GM18511 (cell line): ENCODE data around the gene KLHDC8B.

ENCODE experiments used
- ATAC-seq: cut with Tn5 transposase; IDR thresholded peaks from one replicate; pipeline ENCODE4 v1.9.1; 2021; ENCODE audit warnings: mild to moderate bottlenecking, moderate library complexity; ENCODE audit not compliant: unreplicated experiment

KLHDC8B gene

DNA sequence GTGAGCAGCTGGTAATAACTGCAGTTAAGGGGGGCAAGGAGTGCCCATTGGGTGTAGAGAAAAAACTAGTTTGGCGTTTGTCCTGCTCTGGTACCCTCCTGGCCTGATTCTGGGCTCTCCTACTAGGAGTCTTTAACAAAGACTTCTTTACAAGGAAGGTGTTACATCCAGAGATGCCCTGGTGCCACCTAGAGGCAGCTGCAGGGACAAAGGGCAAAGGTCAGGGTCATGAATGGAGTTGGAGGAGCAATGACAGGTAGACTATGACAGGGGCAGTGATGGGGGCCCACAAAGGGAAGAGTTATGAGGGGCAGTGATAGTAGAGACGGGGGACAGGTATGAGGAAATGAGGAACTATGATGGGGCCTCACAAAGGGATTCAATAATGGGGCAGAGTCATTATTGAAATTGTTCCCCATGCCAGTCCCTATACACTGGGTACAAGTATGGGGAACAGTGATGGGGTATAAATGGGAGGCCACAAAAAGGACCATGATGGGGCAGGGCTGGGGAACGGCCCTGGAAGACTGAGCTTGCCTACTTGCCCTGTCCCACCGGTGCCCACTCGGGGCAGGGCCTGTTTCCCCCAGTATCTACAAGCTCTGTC lies 13.2 kb upstream of the KLHDC8B start:
- ATAC-seq, result no peak

DNA sequence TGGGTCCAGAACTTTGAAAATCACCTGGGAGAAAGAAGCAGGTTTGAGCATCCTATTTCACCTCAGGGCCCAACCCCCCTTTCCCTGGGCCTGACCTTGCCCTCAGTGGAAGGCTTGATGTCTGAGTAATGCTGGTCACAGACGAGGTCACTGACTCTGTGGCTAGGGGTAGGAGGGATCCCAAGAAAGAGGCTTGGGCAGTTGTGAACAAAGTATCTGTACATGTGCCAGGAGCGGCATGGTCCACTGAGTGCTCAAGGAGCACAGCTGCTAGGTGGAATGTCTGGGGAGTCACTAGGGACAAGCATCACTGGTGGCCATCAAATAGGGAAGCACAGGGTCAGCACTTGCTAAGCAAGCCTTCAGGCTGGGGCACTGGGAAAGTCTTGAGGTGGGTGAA lies 12.6 kb upstream of the KLHDC8B start:
- ATAC-seq, result no peak

GRCh38 chr3:49161197-49161596 lies 10.2 kb upstream of the KLHDC8B start:
- ATAC-seq, result no peak

DNA sequence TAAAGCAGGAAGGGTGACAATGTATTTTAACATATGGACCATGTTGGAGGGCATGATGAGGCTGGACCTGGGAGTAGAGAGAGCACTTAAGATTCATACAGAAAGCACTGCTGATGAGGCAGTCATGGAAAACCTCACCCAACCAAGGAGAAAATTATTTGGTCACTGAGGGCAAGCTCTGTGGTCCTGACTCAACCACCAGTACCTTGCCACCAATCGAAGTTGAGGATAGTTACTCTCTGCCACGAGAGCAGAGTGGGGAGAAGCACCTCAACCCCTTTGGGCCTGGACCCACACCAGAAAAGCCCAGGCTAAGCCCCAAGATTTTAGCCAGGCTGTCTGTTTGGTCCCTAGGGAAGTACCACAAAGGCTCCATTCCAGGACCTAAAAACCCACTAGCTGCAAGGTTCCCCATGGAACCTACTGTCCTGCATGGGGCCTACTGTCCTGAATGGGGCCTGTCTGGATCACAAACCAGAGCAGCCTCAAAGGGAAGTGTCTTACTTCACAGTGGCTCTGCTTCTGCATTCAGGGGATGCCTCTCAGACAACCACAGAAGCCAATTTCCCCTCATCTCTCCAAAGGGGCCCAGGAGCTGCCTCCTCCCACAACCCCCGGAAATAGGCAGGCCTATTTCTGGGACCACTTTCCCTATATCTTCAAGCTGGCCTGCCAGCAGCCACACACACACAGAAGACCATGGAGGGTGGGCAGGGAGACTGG lies 9.4 kb upstream of the KLHDC8B start:
- ATAC-seq, result no peak

GRCh38 chr3:49162751-49163419 lies 8.5 kb upstream of the KLHDC8B start:
- ATAC-seq, result no peak

DNA sequence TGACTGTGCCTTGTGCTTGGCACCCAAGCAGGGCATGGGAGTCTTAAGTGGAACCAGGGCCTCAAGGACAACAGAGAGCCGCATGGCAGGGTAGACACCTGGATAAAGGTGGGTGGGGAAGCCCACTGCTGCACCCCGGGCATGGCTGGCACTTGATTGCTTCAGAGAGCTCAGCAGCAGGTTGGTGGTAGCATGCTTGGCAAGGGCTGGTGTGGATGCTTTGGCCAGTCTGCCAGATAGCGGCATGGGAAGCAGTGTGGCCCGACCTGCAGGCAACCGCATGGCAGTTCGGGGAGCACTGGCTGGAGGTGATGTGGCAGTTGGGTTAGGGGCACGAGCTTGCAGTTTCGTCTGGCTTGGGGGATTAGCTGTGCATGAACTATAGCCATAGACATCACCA lies 7.8 kb upstream of the KLHDC8B start:
- no peak for ATAC-seq

- ATAC-seq, result no peak
Observed at GRCh38 chr3:49164983-49165720, 6.2 kb upstream of the KLHDC8B start.

- no peak for ATAC-seq
Observed at GRCh38 chr3:49165771-49166751, 5.3 kb upstream of the KLHDC8B start, which contains the start of gene CCDC71. Gene CCDC71, minus strand, starts transcription at chr3:49166331. Its CDS starts 2,123 bp downstream, at chr3:49164208.

DNA sequence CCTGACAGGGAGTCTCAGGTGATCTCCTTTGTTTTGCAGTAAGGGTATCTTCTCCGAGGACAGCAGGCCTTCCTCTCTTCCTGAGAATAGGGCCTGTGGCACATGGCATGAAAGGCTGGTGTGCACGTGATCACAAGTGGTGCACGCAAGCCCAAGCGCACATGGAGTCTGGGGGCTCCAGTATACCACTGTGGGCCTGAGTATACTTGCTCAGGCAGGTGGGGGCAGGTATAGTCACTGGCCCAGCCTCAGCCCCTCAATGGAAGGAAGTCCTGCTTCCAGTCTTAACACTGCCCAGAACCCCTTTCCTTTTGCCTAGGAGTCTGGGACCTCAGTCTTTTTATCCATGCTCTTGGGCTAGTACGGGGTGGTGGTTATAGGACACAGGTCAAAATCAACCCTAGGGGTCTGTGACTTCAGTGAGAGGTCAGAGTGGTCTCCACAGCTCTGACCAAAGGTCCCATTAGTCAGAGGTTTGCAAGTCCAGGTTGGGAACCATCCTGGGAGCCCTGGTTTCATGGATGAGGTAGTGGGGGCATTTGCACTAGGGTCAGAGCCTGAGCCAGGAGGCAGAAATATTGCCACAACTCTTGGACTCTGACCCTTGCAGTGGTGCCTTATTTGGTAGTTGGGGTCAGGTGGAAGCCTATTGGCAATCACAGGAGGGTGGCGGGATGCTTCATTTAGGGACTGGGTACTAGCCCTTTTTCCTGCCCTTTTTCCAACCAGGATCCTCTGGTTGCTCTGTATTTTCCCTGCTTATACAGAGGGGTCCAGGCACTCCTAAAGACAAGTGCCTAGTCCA lies 4.4 kb upstream of the KLHDC8B start:
- no peak for ATAC-seq

DNA sequence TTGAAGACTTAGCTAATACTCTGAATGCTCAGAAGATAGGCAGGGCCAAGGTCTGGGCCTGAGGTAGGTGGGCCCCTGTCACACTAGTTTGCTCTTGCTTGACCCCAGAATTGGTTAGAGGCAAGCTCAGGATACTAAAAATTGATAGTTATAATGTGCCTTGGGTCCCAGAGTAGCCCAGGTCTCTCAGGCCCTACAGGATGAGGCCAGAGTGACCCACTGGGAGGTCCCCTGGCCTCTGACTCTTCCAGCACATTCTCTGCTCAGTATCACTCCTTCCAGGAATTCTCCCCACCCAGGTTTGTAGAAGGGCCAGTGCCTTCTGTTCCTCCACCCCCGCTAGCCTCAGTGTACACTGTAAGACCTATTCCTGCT lies 667 bp upstream of the KLHDC8B start:
- ATAC-seq, result peak; percentile 9

GRCh38 chr3:49171775-49172500 lies 540 bp downstream of the KLHDC8B start:
- no peak for ATAC-seq

DNA sequence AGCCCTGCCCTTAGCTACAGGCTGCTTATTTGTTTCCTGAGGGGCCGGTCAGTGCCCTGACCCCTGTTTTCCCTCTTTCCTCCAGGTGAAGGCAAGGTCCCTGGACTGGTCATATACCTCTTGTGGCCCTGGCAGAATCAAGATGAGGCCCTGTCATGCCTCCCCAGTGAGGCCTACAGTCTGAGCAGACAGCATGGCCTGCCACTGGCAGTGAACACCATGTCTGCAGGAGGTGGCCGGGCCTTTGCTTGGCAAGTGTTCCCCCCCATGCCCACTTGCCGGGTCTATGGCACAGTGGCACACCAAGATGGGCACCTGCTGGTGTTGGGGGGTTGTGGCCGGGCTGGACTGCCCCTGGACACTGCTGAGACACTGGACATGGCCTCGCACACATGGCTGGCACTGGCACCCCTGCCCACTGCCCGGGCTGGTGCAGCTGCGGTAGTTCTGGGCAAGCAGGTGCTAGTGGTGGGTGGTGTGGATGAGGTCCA lies 1.2 kb downstream of the KLHDC8B start:
- ATAC-seq, result no peak

DNA sequence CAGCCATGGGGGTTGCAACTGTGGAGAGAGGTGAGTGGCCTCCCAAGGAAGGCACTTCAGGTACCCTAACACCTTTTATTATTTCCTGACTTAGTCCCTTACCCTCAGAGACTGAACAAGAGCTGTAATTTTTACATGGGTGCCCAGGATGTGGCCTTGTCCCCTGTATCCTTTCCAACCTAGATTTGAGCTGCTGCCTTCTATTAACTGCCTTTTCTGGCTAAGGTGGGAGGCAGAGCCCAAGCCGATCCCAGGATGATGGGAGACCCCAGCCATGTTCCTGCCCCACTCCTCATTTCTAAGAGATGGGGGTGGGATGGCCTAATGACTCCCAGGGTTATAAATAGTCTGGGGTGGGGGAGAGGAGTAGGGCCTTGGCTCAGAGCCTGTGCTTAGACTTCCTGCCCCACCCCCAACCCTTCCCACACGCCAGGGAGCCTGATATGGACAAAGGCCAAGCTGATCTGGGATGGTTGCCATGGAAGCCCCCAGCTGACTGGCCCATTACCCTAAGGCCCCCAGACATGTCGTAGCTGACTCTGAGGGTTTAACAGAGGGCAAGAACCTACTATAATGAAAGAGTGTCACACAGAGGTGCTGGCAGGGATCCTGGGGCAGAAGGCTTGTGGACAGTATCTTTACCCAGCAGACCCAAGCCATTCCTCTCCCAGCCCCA lies 1.9 kb downstream of the KLHDC8B start:
- no peak for ATAC-seq

DNA sequence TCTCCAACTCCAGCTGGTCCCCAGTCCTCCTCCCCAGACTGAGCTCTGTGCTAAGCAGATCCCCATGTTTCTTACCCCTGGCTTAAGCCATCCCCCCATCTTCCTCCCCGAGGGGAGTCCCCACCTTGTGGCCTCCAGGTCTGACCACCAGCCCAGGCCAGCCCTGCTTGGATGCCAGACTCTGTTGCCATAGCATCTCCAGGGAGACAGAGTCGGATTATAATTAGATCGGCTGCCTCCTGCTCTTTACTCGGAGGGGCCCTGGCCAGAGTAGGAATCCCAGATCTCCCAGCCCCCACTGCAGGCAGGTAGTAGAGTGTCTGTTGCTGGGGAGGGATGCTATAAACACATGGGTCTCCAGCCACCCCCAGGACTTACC lies 2.4 kb downstream of the KLHDC8B start:
- no peak for ATAC-seq

GRCh38 chr3:49174397-49174985 lies 3.1 kb downstream of the KLHDC8B start:
- ATAC-seq, result no peak

DNA sequence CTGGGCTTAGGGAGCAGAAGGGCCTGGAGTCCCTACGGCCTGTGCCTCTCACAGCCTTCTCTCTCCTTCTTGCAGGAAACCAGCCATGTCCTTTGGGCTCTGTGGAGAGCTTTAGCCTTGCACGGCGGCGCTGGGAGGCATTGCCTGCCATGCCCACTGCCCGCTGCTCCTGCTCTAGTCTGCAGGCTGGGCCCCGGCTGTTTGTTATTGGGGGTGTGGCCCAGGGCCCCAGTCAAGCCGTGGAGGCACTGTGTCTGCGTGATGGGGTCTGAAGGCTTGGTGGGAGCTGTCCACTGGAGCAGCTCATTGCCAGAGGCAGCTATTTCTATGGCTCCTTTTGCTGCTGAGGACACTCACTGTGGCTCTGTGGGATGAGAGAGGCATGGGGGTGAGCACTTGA lies 4.1 kb downstream of the KLHDC8B start:
- ATAC-seq, result no peak

GRCh38 chr3:49177073-49177472 lies 5.7 kb downstream of the KLHDC8B start:
- ATAC-seq, result no peak

- ATAC-seq, result no peak
Observed at GRCh38 chr3:49180116-49180515, 8.7 kb downstream of the KLHDC8B start.
